ENCODE measurements around the gene MYOF.

DNA sequence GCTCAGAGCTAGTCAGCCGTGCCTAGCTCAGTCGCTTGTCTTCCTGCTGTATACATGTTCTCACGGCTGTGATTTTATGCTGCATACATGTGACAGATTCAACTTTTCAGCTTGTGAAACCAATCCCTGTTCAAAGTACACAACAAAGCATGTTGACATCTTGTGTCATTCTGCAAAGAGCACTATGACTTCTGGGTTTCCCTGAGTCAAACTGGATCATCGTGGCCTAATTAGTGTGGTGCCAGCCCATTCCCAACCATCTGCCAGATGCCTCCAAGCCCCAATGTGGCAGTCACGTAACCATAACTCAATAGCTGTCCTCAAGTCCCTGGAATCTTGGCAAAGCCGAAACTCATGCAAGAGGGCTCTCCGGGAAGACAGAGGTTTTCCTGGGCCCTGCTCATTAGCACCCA, 144.8 kb downstream of the MYOF start:
- TF ChIP-seq, protein P1, sequence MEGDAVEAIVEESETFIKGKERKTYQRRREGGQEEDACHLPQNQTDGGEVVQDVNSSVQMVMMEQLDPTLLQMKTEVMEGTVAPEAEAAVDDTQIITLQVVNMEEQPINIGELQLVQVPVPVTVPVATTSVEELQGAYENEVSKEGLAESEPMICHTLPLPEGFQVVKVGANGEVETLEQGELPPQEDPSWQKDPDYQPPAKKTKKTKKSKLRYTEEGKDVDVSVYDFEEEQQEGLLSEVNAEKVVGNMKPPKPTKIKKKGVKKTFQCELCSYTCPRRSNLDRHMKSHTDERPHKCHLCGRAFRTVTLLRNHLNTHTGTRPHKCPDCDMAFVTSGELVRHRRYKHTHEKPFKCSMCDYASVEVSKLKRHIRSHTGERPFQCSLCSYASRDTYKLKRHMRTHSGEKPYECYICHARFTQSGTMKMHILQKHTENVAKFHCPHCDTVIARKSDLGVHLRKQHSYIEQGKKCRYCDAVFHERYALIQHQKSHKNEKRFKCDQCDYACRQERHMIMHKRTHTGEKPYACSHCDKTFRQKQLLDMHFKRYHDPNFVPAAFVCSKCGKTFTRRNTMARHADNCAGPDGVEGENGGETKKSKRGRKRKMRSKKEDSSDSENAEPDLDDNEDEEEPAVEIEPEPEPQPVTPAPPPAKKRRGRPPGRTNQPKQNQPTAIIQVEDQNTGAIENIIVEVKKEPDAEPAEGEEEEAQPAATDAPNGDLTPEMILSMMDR (IDR thresholded peaks at IDR 0.05): no peak
- TF ChIP-seq POLR2A (IDR thresholded peaks at IDR 0.05): no peak
- no peak for TF ChIP-seq POLR2AphosphoS5 (IDR thresholded peaks at IDR 0.05)
